A673 (cell line): ENCODE data around the gene IGF1.

Experiments
- CTCF ChIP-seq: fragments of 300-800, 200-600 bp; sonication (generic); conservative IDR thresholded peaks from 2 replicates; pipeline ENCODE4 v1.5.1; 2017; ENCODE audit warnings: low read depth, mild to moderate bottlenecking, antibody characterized with exemption, low read length, moderate library complexity, mixed read lengths
- EZH2 ChIP-seq: fragments of 200-600 bp; sonication (generic); IDR thresholded peaks from 2 replicates; pipeline ENCODE4 v1.6.1; 2017; ENCODE audit warnings: borderline replicate concordance, low read depth, mild to moderate bottlenecking, mixed read lengths, antibody characterized with exemption, low read length; ENCODE audit not compliant: poor library complexity, severe bottlenecking

GRCh38 chr12:102508052-102508451 is 27.7 kb upstream of the IGF1 start:
- TF ChIP-seq CTCF: no peak
- no peak for TF ChIP-seq EZH2
